Nephron (organoid): ENCODE data around the gene SORT1.

Experiments used
- H3K27ac Mint-ChIP-seq, 3 experiments: 2 replicates each; pipeline ENCODE4 v1.8.0; 2020; ENCODE audit warnings: mixed read lengths in 3 of 3, mild to moderate bottlenecking in 2 of 3, moderate library complexity in 1 of 3
- H3K27me3 Mint-ChIP-seq: 2 replicates; pipeline ENCODE4 v1.8.0; 2021; ENCODE audit warnings: low read depth, mild to moderate bottlenecking, moderate library complexity, mixed read lengths
- H3K36me3 Mint-ChIP-seq: 2 replicates; pipeline ENCODE4 v1.8.0; 2020; ENCODE audit warnings: low read depth, mixed read lengths
- H3K4me1 Mint-ChIP-seq: 2 replicates; pipeline ENCODE4 v1.8.0; 2020; ENCODE audit warnings: mixed read lengths
- H3K4me3 Mint-ChIP-seq, 3 experiments: 2 replicates each; pipeline ENCODE4 v1.8.0; 2020; ENCODE audit warnings: mild to moderate bottlenecking in 3 of 3, mixed read lengths in 3 of 3, moderate library complexity in 2 of 3
- H3K9me3 Mint-ChIP-seq: 2 replicates; pipeline ENCODE4 v1.8.0; 2020; ENCODE audit warnings: mixed read lengths
- CTCF ChIP-seq, 3 experiments: fragments of 200-600 bp; sonication (generic); IDR thresholded peaks; one replicate each; pipeline ENCODE4 v1.5.0; 2021; ENCODE audit warnings: antibody characterized with exemption in 3 of 3; ENCODE audit not compliant: unreplicated experiment in 3 of 3

Gene SORT1

GRCh38 chr1:109365642-109366204 is 32.0 kb downstream of the SORT1 start:
- Mint-ChIP-seq H3K27me3 (no peaks in the 10 kb centered on the region), H3K27ac (no peak overlapping the region), H3K4me3 (no peak overlapping the region), H3K4me1 (peaks cover 12% of the 10 kb centered on the region), H3K36me3 (peaks cover 15% of the 10 kb centered on the region), H3K9me3 (no peaks in the 10 kb centered on the region)
- no peak for TF ChIP-seq CTCF (IDR thresholded peaks at IDR 0.05; ENCODE audit: unreplicated experiment in 3 of 3)

- no peak overlapping the region for H3K27ac Mint-ChIP-seq
- TF ChIP-seq CTCF (IDR thresholded peaks at IDR 0.05; ENCODE audit: unreplicated experiment in 3 of 3), result no peak
- H3K36me3 Mint-ChIP-seq, result peaks cover 8% of the 10 kb centered on the region
- H3K4me3 Mint-ChIP-seq, result no peak overlapping the region
- no peaks in the 10 kb centered on the region for H3K9me3 Mint-ChIP-seq
- peaks cover 15% of the 10 kb centered on the region for H3K4me1 Mint-ChIP-seq
- H3K27me3 Mint-ChIP-seq, result no peaks in the 10 kb centered on the region
These were observed 36.1 kb downstream of the SORT1 start for GRCh38 chr1:109361649-109362048.

GRCh38 chr1:109361069-109361468 is 36.6 kb downstream of the SORT1 start:
- Mint-ChIP-seq H3K4me3 (no peak overlapping the region), H3K36me3 (peaks cover 2% of the 10 kb centered on the region), H3K27me3 (no peaks in the 10 kb centered on the region), H3K9me3 (no peaks in the 10 kb centered on the region), H3K27ac (no peak overlapping the region), H3K4me1 (peaks cover 15% of the 10 kb centered on the region)
- TF ChIP-seq CTCF (IDR thresholded peaks at IDR 0.05; ENCODE audit: unreplicated experiment in 3 of 3), result no peak

GRCh38 chr1:109357616-109358015 is 40.1 kb downstream of the SORT1 start:
- no peak overlapping the region for H3K4me3 Mint-ChIP-seq
- no peaks in the 10 kb centered on the region for H3K27me3 Mint-ChIP-seq
- H3K27ac Mint-ChIP-seq, result peak overlapping the region; percentile 62 to 91 (median 79)
- no peaks in the 10 kb centered on the region for H3K9me3 Mint-ChIP-seq
- no peak for TF ChIP-seq CTCF (IDR thresholded peaks at IDR 0.05; ENCODE audit: unreplicated experiment in 3 of 3)
- peaks cover 21% of the 10 kb centered on the region for H3K4me1 Mint-ChIP-seq
- H3K36me3 Mint-ChIP-seq, result no peaks in the 10 kb centered on the region

GRCh38 chr1:109356915-109357314 is 40.8 kb downstream of the SORT1 start:
- no peaks in the 10 kb centered on the region for H3K36me3 Mint-ChIP-seq
- peak overlapping the region; percentile 62 to 91 (median 79) for H3K27ac Mint-ChIP-seq
- peaks cover 25% of the 10 kb centered on the region for H3K4me1 Mint-ChIP-seq
- H3K27me3 Mint-ChIP-seq, result no peaks in the 10 kb centered on the region
- no peaks in the 10 kb centered on the region for H3K9me3 Mint-ChIP-seq
- H3K4me3 Mint-ChIP-seq, result no peak overlapping the region
- TF ChIP-seq CTCF (IDR thresholded peaks at IDR 0.05; ENCODE audit: unreplicated experiment in 3 of 3), result no peak

GRCh38 chr1:109356505-109356904 is 41.2 kb downstream of the SORT1 start:
- Mint-ChIP-seq H3K27ac (peak overlapping the region in 2 of 3 experiments; percentile 79 to 91), H3K4me3 (no peak overlapping the region), H3K4me1 (peaks cover 29% of the 10 kb centered on the region), H3K36me3 (no peaks in the 10 kb centered on the region), H3K9me3 (no peaks in the 10 kb centered on the region), H3K27me3 (no peaks in the 10 kb centered on the region)
- TF ChIP-seq CTCF (IDR thresholded peaks at IDR 0.05; ENCODE audit: unreplicated experiment in 3 of 3), result no peak
